ENCODE results near the gene NCOR2. TPM values are rescaled to one million over a fixed set of nuclear protein-coding genes. Genes with fewer than 3 reads are reported as not detected.
A peak's percentile ranks its signal among the peaks of the same experiment; 100 is the strongest.

The NCOR2 gene
- polyA plus RNA-seq, 1 donor (not counting 4 experiments of a cell fraction or from before 2014, with no cell fraction given): 4.7 TPM

DNA sequence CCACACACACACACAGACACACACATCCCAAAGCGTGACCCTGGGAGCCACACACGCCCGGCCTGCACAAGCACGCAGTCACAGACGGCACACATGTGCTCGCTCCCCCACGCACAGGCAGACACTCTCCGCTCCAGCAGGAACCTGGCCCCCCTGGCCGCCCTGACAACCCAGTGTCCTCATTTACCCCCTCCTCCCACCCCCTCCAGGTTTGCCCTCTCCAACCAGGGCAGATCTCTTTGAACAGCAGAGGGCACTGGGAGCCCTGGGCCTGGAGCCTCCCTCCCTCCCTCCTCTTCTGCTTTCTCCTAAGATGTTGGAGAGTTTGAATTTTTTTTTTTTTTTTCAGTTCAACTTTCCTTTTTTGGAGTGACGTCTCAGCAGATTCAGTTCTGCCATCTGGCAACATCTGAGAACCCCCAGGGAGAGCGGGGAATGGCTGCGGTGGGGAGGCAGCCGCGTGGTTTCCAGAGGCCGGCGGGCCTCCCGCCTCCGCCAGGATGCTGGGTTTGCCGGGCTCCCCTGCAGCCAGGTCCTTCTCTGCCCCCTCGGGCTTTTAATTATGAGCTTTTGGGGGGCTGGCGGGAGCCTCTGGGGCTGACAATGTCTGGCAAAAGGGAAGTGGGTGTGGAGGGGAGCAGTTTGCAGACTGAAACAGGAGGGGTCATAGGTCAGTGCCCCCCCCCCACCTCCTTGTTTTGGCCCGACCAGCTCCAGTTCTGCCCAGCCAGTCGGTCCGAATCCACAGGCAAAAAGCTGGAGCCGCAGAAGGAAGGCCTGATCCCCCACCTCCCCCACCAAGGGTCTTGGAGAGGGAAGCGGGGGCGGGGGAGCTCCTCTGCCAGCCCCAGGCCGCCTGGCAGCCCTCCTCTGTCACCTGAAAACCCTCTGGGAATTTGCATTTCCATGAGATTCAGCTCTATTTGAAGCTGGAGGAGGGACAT, 1.3 kb upstream of the NCOR2 start:
- Histone ChIP-seq H3K27me3 (ENCODE audit: control insufficient read depth, extremely low read depth, insufficient read depth, low read length) (no peaks in the 10 kb centered on the region), H3K79me2 (ENCODE audit: control insufficient read depth, insufficient read depth, low read length) (peaks cover 30% of the 10 kb centered on the region), H3K4me2 (ENCODE audit: control insufficient read depth, extremely low read depth, insufficient read depth, low read depth, low read length) (no peak overlapping the region), H3K27ac (ENCODE audit: control insufficient read depth, insufficient read depth, low read length) (no peak overlapping the region), H3K36me3 (ENCODE audit: control insufficient read depth in 2 of 2, extremely low read depth in 1 of 2, insufficient read depth in 2 of 2, low read length in 2 of 2) (no peaks in the 10 kb centered on the region), H3K9me1 (ENCODE audit: control insufficient read depth, extremely low read depth, insufficient read depth, low read length) (peaks cover 2% of the 10 kb centered on the region), H3K4me3 (ENCODE audit: control insufficient read depth in 2 of 3, extremely low read depth in 1 of 3, insufficient read depth in 2 of 3, low read depth in 1 of 3, low read length in 3 of 3) (no peak overlapping the region), H3K9ac (ENCODE audit: control insufficient read depth, extremely low read depth, insufficient read depth, low read length) (no peak overlapping the region), H3K4me1 (ENCODE audit: control insufficient read depth, extremely low read depth, insufficient read depth, low read length) (peaks cover 27% of the 10 kb centered on the region), H4K20me1 (ENCODE audit: control insufficient read depth, extremely low read depth, insufficient read depth, low read length) (peaks cover 15% of the 10 kb centered on the region), H2AFZ (ENCODE audit: control insufficient read depth, low read length) (no peak overlapping the region), H3K9me3 (ENCODE audit: control insufficient read depth, low read depth, low read length) (no peaks in the 10 kb centered on the region)
- dilution Hi-C loops (cut with MboI; ENCODE audit: extremely low pct_ligation_motif_present, low sequenced_read_pairs): no loop called here
- FAIRE-seq (peak; percentile 23), DNase-seq (ENCODE audit: low read depth, low spot score) (no peak)
- TF ChIP-seq, protein P1, sequence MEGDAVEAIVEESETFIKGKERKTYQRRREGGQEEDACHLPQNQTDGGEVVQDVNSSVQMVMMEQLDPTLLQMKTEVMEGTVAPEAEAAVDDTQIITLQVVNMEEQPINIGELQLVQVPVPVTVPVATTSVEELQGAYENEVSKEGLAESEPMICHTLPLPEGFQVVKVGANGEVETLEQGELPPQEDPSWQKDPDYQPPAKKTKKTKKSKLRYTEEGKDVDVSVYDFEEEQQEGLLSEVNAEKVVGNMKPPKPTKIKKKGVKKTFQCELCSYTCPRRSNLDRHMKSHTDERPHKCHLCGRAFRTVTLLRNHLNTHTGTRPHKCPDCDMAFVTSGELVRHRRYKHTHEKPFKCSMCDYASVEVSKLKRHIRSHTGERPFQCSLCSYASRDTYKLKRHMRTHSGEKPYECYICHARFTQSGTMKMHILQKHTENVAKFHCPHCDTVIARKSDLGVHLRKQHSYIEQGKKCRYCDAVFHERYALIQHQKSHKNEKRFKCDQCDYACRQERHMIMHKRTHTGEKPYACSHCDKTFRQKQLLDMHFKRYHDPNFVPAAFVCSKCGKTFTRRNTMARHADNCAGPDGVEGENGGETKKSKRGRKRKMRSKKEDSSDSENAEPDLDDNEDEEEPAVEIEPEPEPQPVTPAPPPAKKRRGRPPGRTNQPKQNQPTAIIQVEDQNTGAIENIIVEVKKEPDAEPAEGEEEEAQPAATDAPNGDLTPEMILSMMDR (optimal IDR thresholded peaks at IDR 0.05 in 1 of 3, IDR thresholded peaks at IDR 0.05 in 1 of 3, conservative IDR thresholded peaks at IDR 0.05 in 1 of 3; ENCODE audit: extremely low read depth in 1 of 3, insufficient read depth in 2 of 3, low read length in 3 of 3): peak; percentile 10 to 73 (median 59)
- no peak for TF ChIP-seq EZH2 (IDR thresholded peaks at IDR 0.05; ENCODE audit: low read length)

DNA sequence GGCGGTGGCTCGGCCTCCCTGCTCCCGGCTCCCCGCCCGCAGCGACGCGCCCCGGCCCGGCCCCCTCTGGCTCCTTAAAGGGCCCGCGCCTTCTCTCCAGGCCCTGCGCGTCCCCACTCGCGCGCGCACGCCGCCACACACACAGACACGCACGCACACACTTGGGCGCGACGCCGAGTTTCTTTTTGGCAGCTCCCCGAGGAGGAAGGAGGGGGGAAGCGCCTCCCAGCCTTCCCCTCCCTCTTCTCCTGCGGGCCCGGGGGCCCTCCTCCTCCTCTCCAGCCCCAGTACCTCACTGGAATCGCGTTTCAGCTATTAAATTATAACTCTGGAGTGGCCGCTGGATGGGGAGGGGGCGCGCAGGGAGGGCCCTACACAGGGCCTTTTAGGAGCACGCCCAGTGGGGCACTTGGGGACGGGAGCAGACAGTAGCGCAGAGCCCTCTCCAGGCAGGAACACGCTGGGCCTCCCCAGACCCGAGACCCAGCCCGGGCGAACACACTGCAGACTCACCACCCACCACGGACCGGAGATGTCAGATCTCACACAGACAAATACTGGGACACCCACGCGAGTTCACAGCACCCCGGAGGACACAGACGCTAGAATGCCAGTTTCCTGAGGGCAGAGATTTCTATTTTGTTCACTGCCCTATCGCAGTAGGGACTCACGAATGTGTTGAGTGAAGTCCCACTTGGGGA, 411 bp upstream of the NCOR2 start:
- H3K9ac ChIP-seq (ENCODE audit: control insufficient read depth, extremely low read depth, insufficient read depth, low read length): peak overlapping the region; percentile 53
- peak overlapping the region; percentile 43 for H3K27ac ChIP-seq (ENCODE audit: control insufficient read depth, insufficient read depth, low read length)
- peaks cover 39% of the 10 kb centered on the region for H3K79me2 ChIP-seq (ENCODE audit: control insufficient read depth, insufficient read depth, low read length)
- peaks cover 36% of the 10 kb centered on the region for H3K4me1 ChIP-seq (ENCODE audit: control insufficient read depth, extremely low read depth, insufficient read depth, low read length)
- FAIRE-seq: no peak
- H3K4me2 ChIP-seq (ENCODE audit: control insufficient read depth, extremely low read depth, insufficient read depth, low read depth, low read length): peak overlapping the region; percentile 68
- DNase-seq (ENCODE audit: low read depth, low spot score): no peak
- H3K27me3 ChIP-seq (ENCODE audit: control insufficient read depth, extremely low read depth, insufficient read depth, low read length): no peaks in the 10 kb centered on the region
- H3K9me1 ChIP-seq (ENCODE audit: control insufficient read depth, extremely low read depth, insufficient read depth, low read length): peaks cover 3% of the 10 kb centered on the region
- TF ChIP-seq, protein P1 (optimal IDR thresholded peaks at IDR 0.05 in 1 of 3, IDR thresholded peaks at IDR 0.05 in 1 of 3, conservative IDR thresholded peaks at IDR 0.05 in 1 of 3; ENCODE audit: extremely low read depth in 1 of 3, insufficient read depth in 2 of 3, low read length in 3 of 3): peak in 1 of 3 experiments; percentile 35
- no peak for TF ChIP-seq EZH2 (IDR thresholded peaks at IDR 0.05; ENCODE audit: low read length)
- dilution Hi-C loops (cut with MboI; ENCODE audit: extremely low pct_ligation_motif_present, low sequenced_read_pairs): no loop called here
- peaks cover 24% of the 10 kb centered on the region for H4K20me1 ChIP-seq (ENCODE audit: control insufficient read depth, extremely low read depth, insufficient read depth, low read length)
- H3K9me3 ChIP-seq (ENCODE audit: control insufficient read depth, low read depth, low read length): no peaks in the 10 kb centered on the region
- H3K36me3 ChIP-seq (ENCODE audit: control insufficient read depth in 2 of 2, extremely low read depth in 1 of 2, insufficient read depth in 2 of 2, low read length in 2 of 2): peaks cover 0 to 5% of the 10 kb centered on the region in 2 experiments
- H3K4me3 ChIP-seq (ENCODE audit: control insufficient read depth in 2 of 3, extremely low read depth in 1 of 3, insufficient read depth in 2 of 3, low read depth in 1 of 3, low read length in 3 of 3): peak overlapping the region; percentile 13 to 62 (median 46)
- H2AFZ ChIP-seq (ENCODE audit: control insufficient read depth, low read length): peak overlapping the region; percentile 62

Data from keratinocyte (primary cell).